ENCODE measurements around the gene LRRC45. TPM values are rescaled to one million over a fixed set of nuclear protein-coding genes. Genes with fewer than 3 reads are reported as not detected.

LRRC45 gene
- total RNA-seq, 2 experiments from 2014 or later = 16.5 to 17.3 TPM

DNA sequence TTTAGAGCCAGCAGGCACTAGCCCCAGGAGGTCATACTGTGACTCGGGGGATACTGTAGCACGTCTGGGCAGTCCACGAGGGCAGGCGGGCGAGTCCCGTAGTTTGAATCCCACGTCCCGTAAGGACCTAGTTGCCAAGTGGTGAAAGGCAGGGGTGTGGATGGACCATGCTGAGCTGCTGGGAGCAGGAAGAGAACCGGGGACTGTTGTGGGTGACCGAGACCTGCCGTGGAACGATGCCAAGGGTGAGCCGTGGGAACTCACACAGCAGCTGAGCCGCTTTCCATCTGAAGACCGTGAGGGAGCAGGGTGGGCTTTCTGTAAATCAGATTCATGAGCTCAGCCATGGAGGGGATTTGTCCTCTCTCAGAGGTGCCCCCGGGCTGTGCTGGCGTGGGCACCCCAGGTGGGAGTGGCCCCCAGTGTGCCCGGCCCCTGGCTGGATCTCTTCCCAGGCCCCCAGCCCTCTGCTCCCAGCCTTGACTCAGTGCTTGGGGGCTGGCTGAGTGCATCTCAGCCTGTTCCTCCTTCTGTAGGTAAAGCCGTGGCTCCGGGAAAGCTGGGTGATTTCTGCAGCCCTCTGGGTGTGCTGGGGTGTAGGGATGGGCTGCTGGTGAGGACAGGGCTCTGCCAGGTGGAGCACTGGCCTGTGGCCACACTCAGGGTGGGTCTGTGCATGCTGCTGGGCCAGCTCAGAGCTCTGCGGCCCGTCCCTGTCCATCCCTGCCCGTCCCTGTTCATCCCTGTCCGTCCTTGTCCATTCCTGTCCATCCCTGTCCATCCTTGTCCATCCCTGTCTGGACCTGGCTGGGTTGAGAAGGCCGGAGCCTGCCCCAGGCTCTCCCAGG, 32.0 kb upstream of the LRRC45 start:
- H3K9me3 Mint-ChIP-seq = no peaks in the 10 kb centered on the region
- H3K4me1 Mint-ChIP-seq = no peaks in the 10 kb centered on the region
- DNase-seq = no peak
- peaks cover 2% of the 10 kb centered on the region for H3K36me3 Mint-ChIP-seq
- no peak overlapping the region for H3K27ac Mint-ChIP-seq
- no peak overlapping the region for H3K4me3 Mint-ChIP-seq
- no peaks in the 10 kb centered on the region for H3K27me3 Mint-ChIP-seq

DNA sequence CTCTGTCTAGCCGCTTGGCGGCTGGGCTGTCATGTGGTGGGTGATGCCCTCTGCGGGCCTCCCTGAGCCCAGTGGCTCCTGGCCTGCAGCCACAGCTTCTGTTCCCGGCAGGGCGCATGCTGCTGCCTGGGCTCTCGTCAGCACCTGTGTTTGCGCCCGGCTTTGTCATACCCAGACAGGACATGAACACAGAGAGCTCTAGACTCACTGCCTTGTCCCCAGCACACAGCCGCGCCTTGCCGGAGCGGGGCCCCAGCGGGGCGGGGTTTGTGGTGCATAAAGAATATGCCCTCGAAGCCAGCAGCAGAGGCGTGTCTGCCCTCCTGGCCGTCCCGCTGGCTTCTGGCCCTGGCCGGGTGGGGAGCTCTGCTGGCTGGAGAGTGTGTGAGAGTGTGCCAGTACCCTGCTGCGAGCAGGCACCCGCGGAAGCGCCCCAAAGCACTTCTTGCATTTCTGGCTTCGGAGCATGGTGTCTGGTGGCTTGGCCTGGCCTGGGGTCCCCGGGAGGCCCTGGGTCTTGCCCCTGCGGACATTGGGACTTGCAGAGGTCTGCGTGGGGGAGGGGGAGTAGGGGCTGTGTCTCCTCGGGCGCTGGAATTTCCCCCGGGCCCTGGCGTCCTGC, 31.3 kb upstream of the LRRC45 start:
- Mint-ChIP-seq H3K9me3 (no peaks in the 10 kb centered on the region), H3K4me3 (no peak overlapping the region), H3K27ac (no peak overlapping the region), H3K4me1 (no peaks in the 10 kb centered on the region), H3K27me3 (no peaks in the 10 kb centered on the region), H3K36me3 (peaks cover 2% of the 10 kb centered on the region)
- no peak for DNase-seq

GRCh38 chr17:81992306-81993102, 30.6 kb upstream of the LRRC45 start:
- DNase-seq = no peak
- Mint-ChIP-seq H3K9me3 (no peaks in the 10 kb centered on the region), H3K27me3 (no peaks in the 10 kb centered on the region), H3K36me3 (no peaks in the 10 kb centered on the region), H3K27ac (no peak overlapping the region), H3K4me3 (no peak overlapping the region), H3K4me1 (no peaks in the 10 kb centered on the region)

DNA sequence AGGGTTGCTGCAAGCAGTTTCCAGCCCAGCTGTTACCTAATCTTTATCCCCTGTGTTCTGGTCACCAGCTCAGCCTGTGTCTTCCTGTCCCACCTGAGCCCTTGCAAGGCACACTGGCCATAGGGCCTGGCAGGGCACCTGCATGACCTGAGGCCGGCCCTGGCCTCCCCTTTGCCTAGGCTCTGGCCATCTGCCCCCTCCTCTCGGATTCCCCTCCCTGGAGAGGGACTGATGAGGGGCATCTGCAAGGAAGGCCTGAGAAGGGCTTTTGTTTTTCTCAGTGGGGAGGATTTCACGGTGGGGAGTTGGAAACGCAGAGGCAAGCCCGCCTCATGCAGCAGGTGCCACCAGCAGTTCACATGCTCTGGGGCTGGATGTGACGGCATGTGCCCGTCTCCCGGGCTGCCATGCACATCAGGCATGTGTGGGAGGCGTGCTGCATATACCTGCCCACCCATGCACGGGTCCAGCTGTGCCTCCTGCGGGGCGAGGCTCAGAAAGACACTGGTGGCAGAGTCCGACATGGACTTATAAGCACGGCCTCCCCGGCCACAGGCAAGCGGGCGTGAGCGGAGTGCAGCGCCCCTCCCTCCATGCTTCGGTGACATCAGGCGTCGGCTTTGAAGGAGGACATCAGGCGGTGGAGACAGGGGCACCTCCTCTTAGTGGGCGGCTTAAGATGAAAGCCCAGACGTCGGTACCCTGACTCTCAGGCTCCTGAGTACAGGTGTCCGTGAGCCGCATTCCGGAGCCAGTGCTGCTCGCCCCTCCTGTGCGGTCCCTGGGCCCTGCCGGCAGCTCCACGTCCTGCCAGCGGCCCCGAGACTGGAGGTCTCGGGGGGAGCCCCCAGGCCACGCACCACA, 29.1 kb upstream of the LRRC45 start:
- DNase-seq = no peak
- H3K27me3 Mint-ChIP-seq = no peaks in the 10 kb centered on the region
- no peak overlapping the region for H3K27ac Mint-ChIP-seq
- H3K4me3 Mint-ChIP-seq = no peak overlapping the region
- H3K9me3 Mint-ChIP-seq = no peaks in the 10 kb centered on the region
- no peaks in the 10 kb centered on the region for H3K4me1 Mint-ChIP-seq
- no peaks in the 10 kb centered on the region for H3K36me3 Mint-ChIP-seq

- Mint-ChIP-seq H3K27ac (no peak overlapping the region), H3K4me3 (no peak overlapping the region), H3K27me3 (no peaks in the 10 kb centered on the region), H3K4me1 (no peaks in the 10 kb centered on the region), H3K36me3 (no peaks in the 10 kb centered on the region), H3K9me3 (no peaks in the 10 kb centered on the region)
- no peak for DNase-seq
Measured at GRCh38 chr17:81994593-81995462, 28.3 kb upstream of the LRRC45 start.

DNA sequence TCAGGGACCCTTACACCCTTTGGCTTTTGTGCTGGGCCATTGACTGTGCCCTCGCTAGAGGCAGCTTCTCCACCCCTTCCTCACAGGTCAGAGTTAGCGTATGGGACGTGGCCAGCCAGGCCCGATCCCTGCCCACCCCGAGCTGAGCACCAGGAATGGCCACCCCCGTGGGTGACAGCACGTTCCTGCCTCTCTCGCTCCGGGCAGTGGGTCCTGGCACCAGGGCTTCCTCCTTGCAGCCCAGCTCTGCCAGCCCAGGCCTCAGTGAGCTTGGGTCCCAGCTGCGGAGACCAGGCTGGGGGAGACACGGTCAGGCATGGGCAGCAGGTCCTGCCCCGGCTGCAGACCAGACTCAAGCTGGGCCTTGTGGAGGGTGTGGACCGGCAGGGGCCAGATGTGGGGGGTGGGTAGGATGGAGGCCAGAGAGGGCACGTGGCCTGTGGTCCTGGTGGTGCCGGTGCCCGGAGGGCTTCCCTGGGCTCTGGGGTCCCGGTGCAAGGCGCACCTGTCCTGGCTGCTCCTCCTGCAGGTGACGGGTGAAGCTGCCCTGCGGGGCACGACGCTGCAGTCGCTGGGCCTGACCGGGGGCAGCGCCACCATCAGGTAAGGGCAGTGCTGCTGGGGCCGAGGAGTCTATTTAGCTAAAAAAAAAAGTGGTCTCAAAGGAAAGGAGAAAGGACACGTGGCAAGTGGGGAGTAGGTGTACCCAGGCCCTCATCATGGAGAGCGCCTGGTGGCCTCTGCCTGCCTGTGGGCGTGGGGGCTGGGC, 27.5 kb upstream of the LRRC45 start:
- Mint-ChIP-seq H3K27me3 (no peaks in the 10 kb centered on the region), H3K9me3 (no peaks in the 10 kb centered on the region), H3K4me3 (no peak overlapping the region), H3K36me3 (no peaks in the 10 kb centered on the region), H3K4me1 (no peaks in the 10 kb centered on the region), H3K27ac (no peak overlapping the region)
- DNase-seq = no peak

GRCh38 chr17:81996232-81996756, 26.8 kb upstream of the LRRC45 start:
- Mint-ChIP-seq H3K27ac (no peak overlapping the region), H3K36me3 (no peaks in the 10 kb centered on the region), H3K9me3 (no peaks in the 10 kb centered on the region), H3K4me1 (no peaks in the 10 kb centered on the region), H3K27me3 (no peaks in the 10 kb centered on the region), H3K4me3 (no peak overlapping the region)
- no peak for DNase-seq

- Mint-ChIP-seq H3K27me3 (no peaks in the 10 kb centered on the region), H3K27ac (no peak overlapping the region), H3K4me3 (no peak overlapping the region), H3K36me3 (no peaks in the 10 kb centered on the region), H3K9me3 (no peaks in the 10 kb centered on the region), H3K4me1 (no peaks in the 10 kb centered on the region)
- DNase-seq = no peak
Measured at GRCh38 chr17:81996757-81997441, 26.2 kb upstream of the LRRC45 start.

DNA sequence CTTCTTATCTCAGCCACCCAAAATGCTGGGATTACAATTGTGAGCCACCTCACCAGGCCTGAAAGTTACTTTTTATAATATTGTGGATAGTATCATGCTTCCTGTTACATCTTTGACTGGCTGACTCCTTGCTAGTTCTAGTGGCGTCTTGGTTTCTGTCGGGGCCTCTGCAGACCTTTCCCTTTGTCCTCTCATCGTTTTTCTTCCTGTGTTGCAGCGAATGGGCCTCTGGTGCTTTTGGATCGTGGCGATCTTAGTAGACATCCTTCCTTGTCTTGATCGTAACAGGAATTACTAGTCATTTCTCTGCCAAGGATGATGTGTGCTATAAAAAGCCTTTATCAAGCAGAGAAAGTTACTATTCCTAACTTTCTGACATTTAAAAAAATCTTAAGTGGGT, 24.9 kb upstream of the LRRC45 start:
- Mint-ChIP-seq H3K9me3 (no peaks in the 10 kb centered on the region), H3K4me3 (no peak overlapping the region), H3K27ac (no peak overlapping the region), H3K36me3 (no peaks in the 10 kb centered on the region), H3K4me1 (no peaks in the 10 kb centered on the region), H3K27me3 (no peaks in the 10 kb centered on the region)
- DNase-seq = no peak

DNA sequence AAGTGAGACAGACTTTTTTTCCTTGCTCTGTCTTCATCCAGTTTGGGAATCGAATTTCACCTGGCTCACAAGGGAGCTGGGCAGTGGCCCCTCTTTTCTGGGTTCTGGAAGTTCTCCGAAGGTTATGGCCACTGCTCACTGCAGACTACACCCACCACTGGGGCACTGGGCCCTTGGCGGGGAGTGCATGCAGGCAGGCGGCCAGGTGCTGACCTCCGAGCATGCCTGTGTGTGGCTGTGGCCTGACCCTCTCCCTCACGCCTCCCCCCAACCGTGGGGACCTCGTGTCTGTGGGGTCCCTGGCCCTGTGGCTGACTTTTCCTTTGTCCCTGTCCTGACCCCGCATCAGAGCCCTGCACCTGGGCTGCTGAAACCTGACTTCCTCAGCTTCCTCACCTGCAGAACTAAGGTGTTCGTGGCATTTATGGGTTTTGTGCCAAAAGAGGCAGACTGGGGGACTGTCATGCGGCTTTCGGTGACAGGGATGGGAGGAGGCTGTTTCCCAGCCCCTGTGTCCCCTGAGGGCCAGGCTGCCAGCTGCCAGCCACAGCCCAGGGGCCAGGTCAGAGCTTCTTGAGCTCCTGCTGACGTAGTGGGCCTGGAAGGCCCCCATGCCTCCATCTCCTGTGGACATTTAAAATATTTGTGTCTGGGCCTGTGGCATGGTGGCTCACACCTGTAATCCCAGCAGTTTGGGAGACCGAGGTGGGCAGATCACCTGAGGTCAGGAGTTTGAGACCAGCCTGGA, 24.2 kb upstream of the LRRC45 start:
- no peak overlapping the region for H3K4me3 Mint-ChIP-seq
- DNase-seq = no peak
- H3K36me3 Mint-ChIP-seq = no peaks in the 10 kb centered on the region
- no peaks in the 10 kb centered on the region for H3K4me1 Mint-ChIP-seq
- no peaks in the 10 kb centered on the region for H3K9me3 Mint-ChIP-seq
- no peak overlapping the region for H3K27ac Mint-ChIP-seq
- H3K27me3 Mint-ChIP-seq = no peaks in the 10 kb centered on the region

DNA sequence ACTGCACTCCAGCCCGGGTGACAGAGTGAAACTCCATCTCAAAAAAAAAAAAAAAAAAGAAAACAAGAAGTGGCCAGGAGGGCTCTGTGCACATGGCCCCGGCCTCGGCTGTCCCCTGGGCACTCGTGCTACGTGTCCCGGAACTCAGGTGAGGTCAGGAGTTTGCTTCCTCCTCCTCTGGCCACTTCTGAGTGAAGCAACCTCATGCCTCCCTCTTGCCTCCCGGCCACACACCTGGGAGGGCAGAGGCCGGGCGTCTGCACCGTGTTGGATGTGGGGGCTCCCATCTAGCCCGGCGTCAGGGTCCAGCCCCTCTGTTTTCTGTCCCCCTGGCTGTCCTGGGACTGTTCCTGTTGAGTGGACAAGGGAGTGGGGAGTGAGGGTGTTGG, 23.5 kb upstream of the LRRC45 start:
- Mint-ChIP-seq H3K4me1 (no peaks in the 10 kb centered on the region), H3K27me3 (no peaks in the 10 kb centered on the region), H3K36me3 (no peaks in the 10 kb centered on the region), H3K4me3 (no peak overlapping the region), H3K27ac (no peak overlapping the region), H3K9me3 (no peaks in the 10 kb centered on the region)
- DNase-seq = no peak

Measured in activated naive CD8-positive, alpha-beta T cell treated with anti-CD3 and anti-CD28 coated beads for 36 hours (primary cell).